ENCODE data around the gene LAMA2. TPM values are rescaled to one million over a fixed set of nuclear protein-coding genes. Genes with fewer than 3 reads are reported as not detected.
A peak's percentile ranks its signal among the peaks of the same experiment; 100 is the strongest.
"Not testable (repeated sequence)": the region's sequence is repeated elsewhere in the genome, so short reads cannot be mapped to it uniquely, and the experiment has no call there.

LAMA2 gene
- total RNA-seq, 4 donors from 2014 or later: 61.5 to 154 (median 103) TPM

DNA sequence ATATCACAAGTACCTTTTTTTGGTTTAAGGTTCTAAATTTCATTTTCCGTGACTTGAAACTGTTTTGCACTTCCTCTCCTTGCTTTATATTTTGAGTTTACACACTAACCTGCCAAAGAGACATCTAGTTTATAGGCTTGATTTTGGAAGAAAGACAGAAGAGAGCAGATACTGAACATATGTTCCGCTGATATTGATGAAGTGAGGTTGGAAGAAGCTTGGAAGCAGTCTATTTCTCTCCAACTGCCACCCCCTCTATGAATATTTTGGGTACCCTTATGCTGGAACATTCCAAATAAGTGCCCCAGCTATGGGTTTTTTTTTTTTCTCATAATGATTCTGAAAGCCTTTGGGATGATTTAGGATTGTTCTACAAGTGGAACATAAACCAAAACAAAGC lies 150.6 kb downstream of the LAMA2 start:
- H3K27ac ChIP-seq: peak overlapping the region in 1 of 2 donors; percentile 49
- intact Hi-C loops (cut with DNase I; ENCODE audit: low total_unique reads): no loop called here
- no peaks in the 10 kb centered on the region for H3K36me3 ChIP-seq
- H3K4me1 ChIP-seq: no peaks in the 10 kb centered on the region
- no peak for DNase-seq
- H3K27me3 ChIP-seq: no peaks in the 10 kb centered on the region
- no peaks in the 10 kb centered on the region for H3K9me3 ChIP-seq
- no peak overlapping the region for H3K4me3 ChIP-seq
- TF ChIP-seq, protein P1, sequence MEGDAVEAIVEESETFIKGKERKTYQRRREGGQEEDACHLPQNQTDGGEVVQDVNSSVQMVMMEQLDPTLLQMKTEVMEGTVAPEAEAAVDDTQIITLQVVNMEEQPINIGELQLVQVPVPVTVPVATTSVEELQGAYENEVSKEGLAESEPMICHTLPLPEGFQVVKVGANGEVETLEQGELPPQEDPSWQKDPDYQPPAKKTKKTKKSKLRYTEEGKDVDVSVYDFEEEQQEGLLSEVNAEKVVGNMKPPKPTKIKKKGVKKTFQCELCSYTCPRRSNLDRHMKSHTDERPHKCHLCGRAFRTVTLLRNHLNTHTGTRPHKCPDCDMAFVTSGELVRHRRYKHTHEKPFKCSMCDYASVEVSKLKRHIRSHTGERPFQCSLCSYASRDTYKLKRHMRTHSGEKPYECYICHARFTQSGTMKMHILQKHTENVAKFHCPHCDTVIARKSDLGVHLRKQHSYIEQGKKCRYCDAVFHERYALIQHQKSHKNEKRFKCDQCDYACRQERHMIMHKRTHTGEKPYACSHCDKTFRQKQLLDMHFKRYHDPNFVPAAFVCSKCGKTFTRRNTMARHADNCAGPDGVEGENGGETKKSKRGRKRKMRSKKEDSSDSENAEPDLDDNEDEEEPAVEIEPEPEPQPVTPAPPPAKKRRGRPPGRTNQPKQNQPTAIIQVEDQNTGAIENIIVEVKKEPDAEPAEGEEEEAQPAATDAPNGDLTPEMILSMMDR (IDR thresholded peaks at IDR 0.05): no peak
- no peak for TF ChIP-seq POLR2A (IDR thresholded peaks at IDR 0.05)

- no peak overlapping the region for H3K4me3 ChIP-seq
- no peaks in the 10 kb centered on the region for H3K9me3 ChIP-seq
- no peak for DNase-seq
- no peaks in the 10 kb centered on the region for H3K4me1 ChIP-seq
- H3K27ac ChIP-seq: no peak overlapping the region
- H3K27me3 ChIP-seq: no peaks in the 10 kb centered on the region
- no peaks in the 10 kb centered on the region for H3K36me3 ChIP-seq
- intact Hi-C loops (cut with DNase I; ENCODE audit: low total_unique reads): no loop called here
- TF ChIP-seq, protein P1 (IDR thresholded peaks at IDR 0.05): no peak
- TF ChIP-seq POLR2A (IDR thresholded peaks at IDR 0.05): no peak
These were observed 158.6 kb downstream of the LAMA2 start for GRCh38 chr6:129041563-129041962.

DNA sequence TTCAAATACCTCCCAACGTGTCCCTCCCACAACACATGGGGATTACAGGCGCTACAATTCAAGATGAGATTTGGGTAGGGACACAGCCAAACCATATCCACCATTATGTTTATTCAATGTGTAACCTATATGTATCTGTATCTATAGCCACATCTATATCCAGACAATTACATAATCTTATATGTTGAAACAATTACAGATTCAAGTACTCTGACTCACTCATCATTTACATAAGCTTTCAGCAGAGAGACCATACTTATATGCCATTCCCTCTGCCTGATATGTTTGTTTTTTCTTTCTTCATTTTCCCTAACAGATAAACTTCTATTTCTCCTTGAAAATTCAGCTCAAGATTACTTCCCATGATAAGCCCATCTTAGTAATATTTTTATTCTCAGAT lies 163.6 kb downstream of the LAMA2 start:
- Histone ChIP-seq H3K9me3 (no peaks in the 10 kb centered on the region), H3K27ac (no peak overlapping the region), H3K4me1 (no peaks in the 10 kb centered on the region), H3K36me3 (no peaks in the 10 kb centered on the region), H3K4me3 (no peak overlapping the region), H3K27me3 (no peaks in the 10 kb centered on the region)
- TF ChIP-seq, protein P1 (IDR thresholded peaks at IDR 0.05): no peak
- TF ChIP-seq POLR2A (IDR thresholded peaks at IDR 0.05): no peak
- no peak for DNase-seq
- intact Hi-C loops (cut with DNase I; ENCODE audit: low total_unique reads): no loop called here

GRCh38 chr6:129047834-129048233 lies 164.9 kb downstream of the LAMA2 start:
- intact Hi-C loops (cut with DNase I; ENCODE audit: low total_unique reads): no loop called here
- Histone ChIP-seq H3K4me3 (no peak overlapping the region), H3K9me3 (no peaks in the 10 kb centered on the region), H3K27ac (no peak overlapping the region), H3K4me1 (no peaks in the 10 kb centered on the region), H3K27me3 (no peaks in the 10 kb centered on the region), H3K36me3 (no peaks in the 10 kb centered on the region)
- TF ChIP-seq POLR2A (IDR thresholded peaks at IDR 0.05): no peak
- TF ChIP-seq, protein P1 (IDR thresholded peaks at IDR 0.05): no peak
- no peak for DNase-seq

DNA sequence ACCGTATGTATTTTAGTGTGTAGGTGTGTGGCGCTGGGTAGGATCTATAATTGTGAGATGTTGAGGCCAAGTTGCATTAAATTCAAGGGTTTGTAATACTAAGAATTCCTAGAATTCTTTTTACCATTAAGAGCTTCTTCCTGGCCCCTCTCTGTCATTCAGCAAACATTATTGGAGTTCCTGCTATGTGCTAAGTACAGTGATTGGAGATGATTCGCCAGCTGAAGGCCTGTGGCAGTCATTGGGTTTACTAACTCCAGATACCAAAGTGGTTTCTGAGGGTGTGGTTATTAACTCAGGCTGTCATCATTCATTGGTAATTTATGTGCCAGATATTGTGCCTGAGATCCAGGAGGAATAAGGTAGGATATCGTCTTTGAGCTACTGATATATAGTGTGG lies 167.1 kb downstream of the LAMA2 start:
- Histone ChIP-seq H3K27ac (no peak overlapping the region), H3K9me3 (no peaks in the 10 kb centered on the region), H3K27me3 (no peaks in the 10 kb centered on the region), H3K4me1 (no peaks in the 10 kb centered on the region), H3K36me3 (no peaks in the 10 kb centered on the region), H3K4me3 (no peak overlapping the region)
- TF ChIP-seq, protein P1 (IDR thresholded peaks at IDR 0.05): no peak
- no peak for TF ChIP-seq POLR2A (IDR thresholded peaks at IDR 0.05)
- intact Hi-C loops (cut with DNase I; ENCODE audit: low total_unique reads): no loop called here
- DNase-seq: no peak

GRCh38 chr6:129053143-129053542 lies 170.2 kb downstream of the LAMA2 start:
- H3K4me1 ChIP-seq; H3K4me3 ChIP-seq; H3K27me3 ChIP-seq; DNase-seq; H3K9me3 ChIP-seq; H3K27ac ChIP-seq; H3K36me3 ChIP-seq; intact Hi-C loops (cut with DNase I; ENCODE audit: low total_unique reads): not testable (repeated sequence)

Measured in uterus (tissue), 4 donors.